ENCODE measurements around the gene ULK1.

The ULK1 gene

GRCh38 chr12:131921866-131922769, 27.7 kb downstream of the ULK1 start:
- no peak for DNase-seq

GRCh38 chr12:131922772-131923171, 28.4 kb downstream of the ULK1 start:
- DNase-seq, result no peak

- no peak for DNase-seq
Observed at GRCh38 chr12:131923260-131923659, 28.8 kb downstream of the ULK1 start.

GRCh38 chr12:131927110-131928079, 33.0 kb downstream of the ULK1 start:
- no peak for DNase-seq

GRCh38 chr12:131928080-131928710, 33.8 kb downstream of the ULK1 start:
- peak in 1 of 2 experiments; percentile 39 for DNase-seq

- peak; percentile 92 to 96 for DNase-seq
Observed at GRCh38 chr12:131928711-131929580, 34.5 kb downstream of the ULK1 start, which contains the start of gene PUS1. Gene PUS1 (plus strand): TSS chr12:131929276. CDS start chr12:131929723, 447 bp downstream.

- DNase-seq, result no peak
Observed at GRCh38 chr12:131929581-131930456, 35.4 kb downstream of the ULK1 start.

GRCh38 chr12:131930510-131930909, 36.1 kb downstream of the ULK1 start:
- no peak for DNase-seq

GRCh38 chr12:131933387-131933786, 39.0 kb downstream of the ULK1 start:
- no peak for DNase-seq

GRCh38 chr12:131934535-131934934, 40.1 kb downstream of the ULK1 start:
- no peak for DNase-seq

- no peak for DNase-seq
Observed at GRCh38 chr12:131938082-131938481, 43.7 kb downstream of the ULK1 start.

GRCh38 chr12:131939007-131939406, 44.6 kb downstream of the ULK1 start:
- DNase-seq, result no peak

GRCh38 chr12:131940141-131940547, 45.7 kb downstream of the ULK1 start:
- no peak for DNase-seq

- DNase-seq, result no peak
Observed at GRCh38 chr12:131941116-131941986, 46.9 kb downstream of the ULK1 start.

- DNase-seq, result no peak
Observed at GRCh38 chr12:131941987-131942341, 47.5 kb downstream of the ULK1 start.

- DNase-seq, result no peak
Observed at GRCh38 chr12:131942671-131943070, 48.2 kb downstream of the ULK1 start.

- DNase-seq, result no peak
Observed at GRCh38 chr12:131943389-131943788, 49.0 kb downstream of the ULK1 start.

- no peak for DNase-seq
Observed at GRCh38 chr12:131943876-131944275, 49.5 kb downstream of the ULK1 start.

- DNase-seq, result no peak
Observed at GRCh38 chr12:131944601-131945251, 50.3 kb downstream of the ULK1 start.

Measured in Kasumi-1 (cell line).